HEK293 (cell line): ENCODE data around the gene TCOF1.

Source experiments
- CTCF ChIA-PET: fragments of 350-600 bp; formaldehyde crosslinking; extraction: SDS; loops from one replicate; lab custom pipeline; 2021; ENCODE audit warnings: antibody characterized with exemption; lab: Yijun Ruan, JAX
- POLR2A ChIA-PET: fragments of 300-600 bp; formaldehyde crosslinking; extraction: SDS; loops from one replicate; lab custom pipeline; 2020; ENCODE audit warnings: antibody characterized with exemption, inconsistent platforms; lab: Yijun Ruan, JAX
- H3K27ac ChIP-seq: fragments of 200-500 bp; sonication (Bioruptor generic); 2 replicates; pipeline ENCODE4 v1.5.1; 2014; ENCODE audit warnings: low read depth, low read length, control low read depth, inconsistent platforms; ENCODE audit errors: extremely low read depth
- H3K36me3 ChIP-seq, 2 experiments: fragments of 200-500 bp in 1 of 2; sonication (Bioruptor generic) in 1 of 2; 1 replicate in 1 of 2; 2 replicates in 1 of 2; pipeline ENCODE4 v1.5.1; 2014 to 2017; ENCODE audit warnings: inconsistent platforms in 2 of 2, low read length in 2 of 2; ENCODE audit not compliant: control insufficient read depth in 2 of 2, insufficient read depth in 1 of 2
- H3K4me1 ChIP-seq: fragments of 200-500 bp; sonication (Bioruptor generic); 2 replicates; pipeline ENCODE4 v1.5.1; 2014; ENCODE audit warnings: mild to moderate bottlenecking, low read length, inconsistent platforms; ENCODE audit not compliant: control insufficient read depth, insufficient read depth
- H3K4me3 ChIP-seq: 2 replicates; pipeline ENCODE4 v1.5.1; 2011; ENCODE audit warnings: low read depth, mild to moderate bottlenecking, control low read depth, low read length, moderate library complexity
- H3K9me3 ChIP-seq: fragments of 200-500 bp; sonication (Bioruptor generic); 2 replicates; pipeline ENCODE4 v1.5.1; 2014; ENCODE audit warnings: low read depth, low read length, inconsistent platforms; ENCODE audit not compliant: control insufficient read depth, insufficient read depth
- KLF8 ChIP-seq: fragments of 450-650 bp; formaldehyde crosslinking; IDR thresholded peaks from 2 replicates; pipeline ENCODE4 v1.5.1; 2016; ENCODE audit warnings: missing biosample characterization, missing genetic modification characterization
- ZNF112 ChIP-seq: fragments of 450-650 bp; formaldehyde crosslinking; IDR thresholded peaks from 2 replicates; pipeline ENCODE4 v1.5.0; 2017; ENCODE audit warnings: missing biosample characterization, missing genetic modification characterization
- ZNF366 ChIP-seq: fragments of 450-650 bp; formaldehyde crosslinking; conservative IDR thresholded peaks from 2 replicates; pipeline ENCODE4 v1.5.1; 2016; ENCODE audit warnings: missing biosample characterization, missing genetic modification characterization
- ZNF391 ChIP-seq: fragments of 450-650 bp; formaldehyde crosslinking; IDR thresholded peaks from 2 replicates; pipeline ENCODE4 v1.5.1; 2016; ENCODE audit warnings: low read depth, missing biosample characterization, missing genetic modification characterization, borderline replicate concordance
- ZNF426 ChIP-seq: fragments of 450-650 bp; formaldehyde crosslinking; IDR thresholded peaks from 2 replicates; pipeline ENCODE4 v1.5.1; 2017; ENCODE audit warnings: missing biosample characterization, missing genetic modification characterization, mild to moderate bottlenecking, inconsistent platforms, moderate library complexity
- TF ChIP-seq, protein P1 (sequence below): fragments of 450-650 bp; formaldehyde crosslinking; IDR thresholded peaks from 2 replicates; pipeline ENCODE4 v1.5.1; 2016; ENCODE audit warnings: missing biosample characterization, missing genetic modification characterization, borderline replicate concordance
- TF ChIP-seq, protein P2 (sequence below): fragments of 450-650 bp; formaldehyde crosslinking; IDR thresholded peaks from 2 replicates; pipeline ENCODE4 v1.5.1; 2016; ENCODE audit warnings: missing biosample characterization, missing genetic modification characterization
- TF ChIP-seq, protein P3 (sequence below): fragments of 450-650 bp; formaldehyde crosslinking; IDR thresholded peaks from 2 replicates; pipeline ENCODE4 v1.5.1; 2017; ENCODE audit warnings: missing biosample characterization, missing genetic modification characterization
- TF ChIP-seq, protein P4 (sequence below): fragments of 450-650 bp; formaldehyde crosslinking; IDR thresholded peaks from 2 replicates; pipeline ENCODE4 v1.5.1; 2016; ENCODE audit warnings: missing biosample characterization, missing genetic modification characterization

TCOF1 gene

GRCh38 chr5:150395688-150395975, 38.1 kb downstream of the TCOF1 start (continued):
- TF ChIP-seq, protein P1, sequence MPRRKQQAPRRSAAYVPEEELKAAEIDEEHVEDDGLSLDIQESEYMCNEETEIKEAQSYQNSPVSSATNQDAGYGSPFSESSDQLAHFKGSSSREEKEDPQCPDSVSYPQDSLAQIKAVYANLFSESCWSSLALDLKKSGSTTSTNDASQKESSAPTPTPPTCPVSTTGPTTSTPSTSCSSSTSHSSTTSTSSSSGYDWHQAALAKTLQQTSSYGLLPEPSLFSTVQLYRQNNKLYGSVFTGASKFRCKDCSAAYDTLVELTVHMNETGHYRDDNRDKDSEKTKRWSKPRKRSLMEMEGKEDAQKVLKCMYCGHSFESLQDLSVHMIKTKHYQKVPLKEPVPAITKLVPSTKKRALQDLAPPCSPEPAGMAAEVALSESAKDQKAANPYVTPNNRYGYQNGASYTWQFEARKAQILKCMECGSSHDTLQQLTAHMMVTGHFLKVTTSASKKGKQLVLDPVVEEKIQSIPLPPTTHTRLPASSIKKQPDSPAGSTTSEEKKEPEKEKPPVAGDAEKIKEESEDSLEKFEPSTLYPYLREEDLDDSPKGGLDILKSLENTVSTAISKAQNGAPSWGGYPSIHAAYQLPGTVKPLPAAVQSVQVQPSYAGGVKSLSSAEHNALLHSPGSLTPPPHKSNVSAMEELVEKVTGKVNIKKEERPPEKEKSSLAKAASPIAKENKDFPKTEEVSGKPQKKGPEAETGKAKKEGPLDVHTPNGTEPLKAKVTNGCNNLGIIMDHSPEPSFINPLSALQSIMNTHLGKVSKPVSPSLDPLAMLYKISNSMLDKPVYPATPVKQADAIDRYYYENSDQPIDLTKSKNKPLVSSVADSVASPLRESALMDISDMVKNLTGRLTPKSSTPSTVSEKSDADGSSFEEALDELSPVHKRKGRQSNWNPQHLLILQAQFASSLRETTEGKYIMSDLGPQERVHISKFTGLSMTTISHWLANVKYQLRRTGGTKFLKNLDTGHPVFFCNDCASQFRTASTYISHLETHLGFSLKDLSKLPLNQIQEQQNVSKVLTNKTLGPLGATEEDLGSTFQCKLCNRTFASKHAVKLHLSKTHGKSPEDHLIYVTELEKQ (tag by site-specific recombination), result no peak
- TF ChIP-seq, protein P2, sequence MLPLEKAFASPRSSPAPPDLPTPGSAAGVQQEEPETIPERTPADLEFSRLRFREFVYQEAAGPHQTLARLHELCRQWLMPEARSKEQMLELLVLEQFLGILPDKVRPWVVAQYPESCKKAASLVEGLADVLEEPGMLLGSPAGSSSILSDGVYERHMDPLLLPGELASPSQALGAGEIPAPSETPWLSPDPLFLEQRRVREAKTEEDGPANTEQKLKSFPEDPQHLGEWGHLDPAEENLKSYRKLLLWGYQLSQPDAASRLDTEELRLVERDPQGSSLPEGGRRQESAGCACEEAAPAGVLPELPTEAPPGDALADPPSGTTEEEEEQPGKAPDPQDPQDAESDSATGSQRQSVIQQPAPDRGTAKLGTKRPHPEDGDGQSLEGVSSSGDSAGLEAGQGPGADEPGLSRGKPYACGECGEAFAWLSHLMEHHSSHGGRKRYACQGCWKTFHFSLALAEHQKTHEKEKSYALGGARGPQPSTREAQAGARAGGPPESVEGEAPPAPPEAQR (tag by site-specific recombination), result no peak
- TF ChIP-seq, protein P3, sequence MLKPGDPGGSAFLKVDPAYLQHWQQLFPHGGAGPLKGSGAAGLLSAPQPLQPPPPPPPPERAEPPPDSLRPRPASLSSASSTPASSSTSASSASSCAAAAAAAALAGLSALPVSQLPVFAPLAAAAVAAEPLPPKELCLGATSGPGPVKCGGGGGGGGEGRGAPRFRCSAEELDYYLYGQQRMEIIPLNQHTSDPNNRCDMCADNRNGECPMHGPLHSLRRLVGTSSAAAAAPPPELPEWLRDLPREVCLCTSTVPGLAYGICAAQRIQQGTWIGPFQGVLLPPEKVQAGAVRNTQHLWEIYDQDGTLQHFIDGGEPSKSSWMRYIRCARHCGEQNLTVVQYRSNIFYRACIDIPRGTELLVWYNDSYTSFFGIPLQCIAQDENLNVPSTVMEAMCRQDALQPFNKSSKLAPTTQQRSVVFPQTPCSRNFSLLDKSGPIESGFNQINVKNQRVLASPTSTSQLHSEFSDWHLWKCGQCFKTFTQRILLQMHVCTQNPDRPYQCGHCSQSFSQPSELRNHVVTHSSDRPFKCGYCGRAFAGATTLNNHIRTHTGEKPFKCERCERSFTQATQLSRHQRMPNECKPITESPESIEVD (tag by site-specific recombination), result no peak
- TF ChIP-seq KLF8 (tag by site-specific recombination), result no peak
- TF ChIP-seq, protein P4, sequence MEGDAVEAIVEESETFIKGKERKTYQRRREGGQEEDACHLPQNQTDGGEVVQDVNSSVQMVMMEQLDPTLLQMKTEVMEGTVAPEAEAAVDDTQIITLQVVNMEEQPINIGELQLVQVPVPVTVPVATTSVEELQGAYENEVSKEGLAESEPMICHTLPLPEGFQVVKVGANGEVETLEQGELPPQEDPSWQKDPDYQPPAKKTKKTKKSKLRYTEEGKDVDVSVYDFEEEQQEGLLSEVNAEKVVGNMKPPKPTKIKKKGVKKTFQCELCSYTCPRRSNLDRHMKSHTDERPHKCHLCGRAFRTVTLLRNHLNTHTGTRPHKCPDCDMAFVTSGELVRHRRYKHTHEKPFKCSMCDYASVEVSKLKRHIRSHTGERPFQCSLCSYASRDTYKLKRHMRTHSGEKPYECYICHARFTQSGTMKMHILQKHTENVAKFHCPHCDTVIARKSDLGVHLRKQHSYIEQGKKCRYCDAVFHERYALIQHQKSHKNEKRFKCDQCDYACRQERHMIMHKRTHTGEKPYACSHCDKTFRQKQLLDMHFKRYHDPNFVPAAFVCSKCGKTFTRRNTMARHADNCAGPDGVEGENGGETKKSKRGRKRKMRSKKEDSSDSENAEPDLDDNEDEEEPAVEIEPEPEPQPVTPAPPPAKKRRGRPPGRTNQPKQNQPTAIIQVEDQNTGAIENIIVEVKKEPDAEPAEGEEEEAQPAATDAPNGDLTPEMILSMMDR, result no peak

DNA sequence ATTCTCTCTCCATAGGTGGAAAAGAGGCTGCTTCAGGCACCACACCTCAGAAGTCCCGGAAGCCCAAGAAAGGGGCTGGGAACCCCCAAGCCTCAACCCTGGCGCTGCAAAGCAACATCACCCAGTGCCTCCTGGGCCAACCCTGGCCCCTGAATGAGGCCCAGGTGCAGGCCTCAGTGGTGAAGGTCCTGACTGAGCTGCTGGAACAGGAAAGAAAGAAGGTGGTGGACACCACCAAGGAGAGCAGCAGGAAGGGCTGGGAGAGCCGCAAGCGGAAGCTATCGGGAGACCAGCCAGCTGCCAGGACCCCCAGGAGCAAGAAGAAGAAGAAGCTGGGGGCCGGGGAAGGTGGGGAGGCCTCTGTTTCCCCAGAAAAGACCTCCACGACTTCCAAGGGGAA, 38.8 kb downstream of the TCOF1 start:
- ChIA-PET CTCF (interaction anchor here (1.2 kb wide), 1 partner anchor 40 kb away, joined by 3 read pairs; no protein-coding TSS in a partner anchor), POLR2A (interaction anchor here (0.7 kb wide), 1 partner anchor 9 kb away, joined by 6 read pairs; no protein-coding TSS in a partner anchor)
- H3K4me1 ChIP-seq, result no peaks in the 10 kb centered on the region
- peaks cover 26 to 97% of the 10 kb centered on the region in 2 experiments for H3K36me3 ChIP-seq
- TF ChIP-seq ZNF112 (tag by site-specific recombination), result no peak
- no peak overlapping the region for H3K27ac ChIP-seq
- no peaks in the 10 kb centered on the region for H3K9me3 ChIP-seq
- no peak overlapping the region for H3K4me3 ChIP-seq

DNA sequence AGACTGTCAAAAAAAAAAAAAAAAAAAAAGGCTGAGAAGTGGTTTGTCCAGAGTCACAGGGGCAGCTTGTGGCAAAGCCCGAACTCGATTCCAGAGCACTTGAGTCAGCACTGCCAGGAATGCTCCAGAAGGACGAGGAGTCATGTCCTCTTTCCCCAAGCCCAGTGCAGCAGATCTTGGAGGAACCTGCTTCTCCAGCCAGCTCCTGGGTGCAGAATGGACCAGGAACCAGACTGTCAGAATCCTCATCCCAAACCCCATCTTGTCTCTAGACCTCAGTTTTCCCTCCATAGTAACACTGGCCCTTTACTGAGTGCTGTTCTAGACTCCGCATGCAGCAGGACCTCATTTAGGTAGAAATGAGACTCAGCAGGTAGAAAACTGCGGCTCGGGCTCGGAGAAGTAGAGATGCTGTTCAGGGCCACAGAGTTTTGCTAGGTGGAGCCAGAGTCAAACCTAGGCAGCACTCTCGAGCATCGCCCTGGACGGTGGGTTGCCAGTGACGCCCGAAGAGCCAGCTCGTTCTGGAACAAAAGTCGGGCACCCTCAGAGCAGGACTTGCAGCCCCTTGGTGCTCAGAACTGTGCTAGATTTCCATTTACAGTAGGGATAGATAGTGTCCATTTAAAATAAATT, 39.8 kb downstream of the TCOF1 start:
- H3K36me3 ChIP-seq, result peaks cover 26 to 96% of the 10 kb centered on the region in 2 experiments
- ChIA-PET CTCF (interaction anchor here (0.6 to 2.1 kb wide), 7 partner anchors 37 to 1565 kb away, joined by 3 to 6 read pairs (median 3); no protein-coding TSS in a partner anchor), POLR2A (interaction anchor here (0.7 to 1.6 kb wide), 2 partner anchors 8 to 13 kb away, joined by 6 read pairs; no protein-coding TSS in a partner anchor)
- H3K27ac ChIP-seq, result no peak overlapping the region
- no peak overlapping the region for H3K4me3 ChIP-seq
- TF ChIP-seq ZNF366 (no peak), ZNF426 (tag by site-specific recombination) (no peak), ZNF391 (tag by site-specific recombination) (no peak)
- no peaks in the 10 kb centered on the region for H3K4me1 ChIP-seq
- H3K9me3 ChIP-seq, result no peaks in the 10 kb centered on the region
